OCI-LY1 (cell line): ENCODE measurements around the gene TRAPPC5.

Experiments
- H2AFZ ChIP-seq: fragments of 200-600 bp; sonication (generic), shearing (Covaris generic); 2 replicates; pipeline ENCODE4 v1.6.0; 2014; ENCODE audit warnings: antibody characterized with exemption, mild to moderate bottlenecking, low read length
- H3F3A ChIP-seq: fragments of 200-600 bp; sonication (generic), shearing (Covaris generic); 2 replicates; pipeline ENCODE4 v1.6.0; 2014; ENCODE audit warnings: mild to moderate bottlenecking, antibody characterized with exemption, low read length, moderate library complexity; ENCODE audit not compliant: insufficient read depth
- H3K27ac ChIP-seq: fragments of 200-600 bp; sonication (generic); 2 replicates; pipeline ENCODE4 v1.5.1; 2014; ENCODE audit warnings: low read length, mixed run types, mild to moderate bottlenecking, low read depth; ENCODE audit not compliant: poor library complexity, severe bottlenecking
- H3K27me3 ChIP-seq: fragments of 200-600 bp; sonication (generic); 2 replicates; pipeline ENCODE4 v1.6.0; 2014; ENCODE audit warnings: antibody characterized with exemption, mild to moderate bottlenecking, low read length, moderate library complexity; ENCODE audit not compliant: insufficient read depth
- H3K36me3 ChIP-seq: fragments of 200-600 bp; sonication (generic); 2 replicates; pipeline ENCODE4 v1.6.1; 2014; ENCODE audit warnings: mild to moderate bottlenecking, antibody characterized with exemption, low read length, moderate library complexity, mixed read lengths; ENCODE audit not compliant: insufficient read depth
- H3K4me1 ChIP-seq: fragments of 200-600 bp; sonication (generic); 2 replicates; pipeline ENCODE4 v1.5.1; 2014; ENCODE audit warnings: mild to moderate bottlenecking, low read length, moderate library complexity; ENCODE audit not compliant: insufficient read depth, severe bottlenecking
- H3K4me2 ChIP-seq: fragments of 200-600 bp; sonication (generic), shearing (Covaris generic); 2 replicates; pipeline ENCODE4 v1.6.1; 2014; ENCODE audit warnings: low read length
- H3K4me3 ChIP-seq: fragments of 200-600 bp; sonication (generic); 2 replicates; pipeline ENCODE4 v1.5.1; 2014; ENCODE audit warnings: low read length, low read depth, mild to moderate bottlenecking, mixed read lengths; ENCODE audit not compliant: poor library complexity, severe bottlenecking
- H3K79me2 ChIP-seq: fragments of 200-600 bp; shearing (Covaris generic); 2 replicates; pipeline ENCODE4 v1.6.1; 2016; ENCODE audit warnings: mixed run types, low read length, mixed read lengths; ENCODE audit not compliant: insufficient read depth
- H3K9ac ChIP-seq: fragments of 200-600 bp; sonication (generic), shearing (Covaris generic); 2 replicates; pipeline ENCODE4 v1.6.1; 2014; ENCODE audit warnings: mild to moderate bottlenecking, low read length, mixed read lengths
- H3K9me2 ChIP-seq: fragments of 200-600 bp; sonication (generic), shearing (Covaris generic); 2 replicates; pipeline ENCODE4 v1.6.1; 2014; ENCODE audit warnings: low read depth, mild to moderate bottlenecking, low read length, mixed read lengths
- H3K9me3 ChIP-seq: fragments of 200-600 bp; shearing (Covaris generic); 2 replicates; pipeline ENCODE4 v1.6.1; 2014; ENCODE audit warnings: low read length, mixed read lengths
- H4K20me1 ChIP-seq: fragments of 200-600 bp; sonication (generic), shearing (Covaris generic); 2 replicates; pipeline ENCODE4 v1.6.0; 2016; ENCODE audit warnings: mild to moderate bottlenecking, low read length; ENCODE audit not compliant: insufficient read depth
- EZH2 ChIP-seq: fragments of 200-600 bp; sonication (generic), shearing (Covaris generic); IDR thresholded peaks from 2 replicates; pipeline ENCODE4 v1.8.0; 2017; ENCODE audit warnings: borderline replicate concordance, mixed run types, mild to moderate bottlenecking, antibody characterized with exemption, low read length, moderate library complexity, mixed read lengths
- TF ChIP-seq, protein P1 (sequence below): fragments of 200-600 bp; sonication (generic), shearing (Covaris generic); IDR thresholded peaks from 2 replicates; pipeline ENCODE4 v1.5.1; 2017; ENCODE audit warnings: mild to moderate bottlenecking, antibody characterized with exemption, low read length, moderate library complexity, mixed read lengths

Gene TRAPPC5

DNA sequence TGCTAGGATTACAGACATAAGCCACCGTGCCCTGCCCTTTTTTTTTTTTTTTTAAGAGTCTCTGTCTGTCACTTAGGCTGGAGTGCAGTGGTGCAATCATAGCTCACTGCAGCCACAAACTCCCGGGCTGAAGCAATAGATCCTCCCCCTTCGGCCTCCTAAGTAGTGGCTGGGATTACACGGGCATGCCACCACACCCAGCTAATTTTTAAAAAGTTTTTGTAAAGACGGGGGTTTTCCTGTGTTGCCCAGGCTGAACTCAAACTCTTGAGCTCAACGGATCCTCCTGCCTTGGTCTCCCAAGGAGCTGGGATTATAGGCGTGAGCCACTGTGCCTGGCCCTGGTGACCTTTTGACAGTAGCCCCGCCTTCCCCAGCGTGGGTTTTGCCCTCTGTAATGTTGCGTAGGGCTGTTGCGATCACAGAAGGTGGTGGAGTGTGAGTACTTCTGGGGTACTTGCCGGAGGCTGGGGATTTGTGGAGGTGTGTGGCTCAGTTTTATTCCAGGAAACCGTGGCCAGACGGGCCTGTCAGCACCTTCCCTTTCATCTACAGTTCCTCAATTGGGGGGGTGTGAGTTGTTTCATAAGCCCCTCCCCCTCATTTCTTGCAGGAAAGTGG is 23.4 kb upstream of the TRAPPC5 start:
- H3K4me2 ChIP-seq: no peak overlapping the region
- TF ChIP-seq EZH2: no peak
- TF ChIP-seq, protein P1, sequence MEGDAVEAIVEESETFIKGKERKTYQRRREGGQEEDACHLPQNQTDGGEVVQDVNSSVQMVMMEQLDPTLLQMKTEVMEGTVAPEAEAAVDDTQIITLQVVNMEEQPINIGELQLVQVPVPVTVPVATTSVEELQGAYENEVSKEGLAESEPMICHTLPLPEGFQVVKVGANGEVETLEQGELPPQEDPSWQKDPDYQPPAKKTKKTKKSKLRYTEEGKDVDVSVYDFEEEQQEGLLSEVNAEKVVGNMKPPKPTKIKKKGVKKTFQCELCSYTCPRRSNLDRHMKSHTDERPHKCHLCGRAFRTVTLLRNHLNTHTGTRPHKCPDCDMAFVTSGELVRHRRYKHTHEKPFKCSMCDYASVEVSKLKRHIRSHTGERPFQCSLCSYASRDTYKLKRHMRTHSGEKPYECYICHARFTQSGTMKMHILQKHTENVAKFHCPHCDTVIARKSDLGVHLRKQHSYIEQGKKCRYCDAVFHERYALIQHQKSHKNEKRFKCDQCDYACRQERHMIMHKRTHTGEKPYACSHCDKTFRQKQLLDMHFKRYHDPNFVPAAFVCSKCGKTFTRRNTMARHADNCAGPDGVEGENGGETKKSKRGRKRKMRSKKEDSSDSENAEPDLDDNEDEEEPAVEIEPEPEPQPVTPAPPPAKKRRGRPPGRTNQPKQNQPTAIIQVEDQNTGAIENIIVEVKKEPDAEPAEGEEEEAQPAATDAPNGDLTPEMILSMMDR: no peak

DNA sequence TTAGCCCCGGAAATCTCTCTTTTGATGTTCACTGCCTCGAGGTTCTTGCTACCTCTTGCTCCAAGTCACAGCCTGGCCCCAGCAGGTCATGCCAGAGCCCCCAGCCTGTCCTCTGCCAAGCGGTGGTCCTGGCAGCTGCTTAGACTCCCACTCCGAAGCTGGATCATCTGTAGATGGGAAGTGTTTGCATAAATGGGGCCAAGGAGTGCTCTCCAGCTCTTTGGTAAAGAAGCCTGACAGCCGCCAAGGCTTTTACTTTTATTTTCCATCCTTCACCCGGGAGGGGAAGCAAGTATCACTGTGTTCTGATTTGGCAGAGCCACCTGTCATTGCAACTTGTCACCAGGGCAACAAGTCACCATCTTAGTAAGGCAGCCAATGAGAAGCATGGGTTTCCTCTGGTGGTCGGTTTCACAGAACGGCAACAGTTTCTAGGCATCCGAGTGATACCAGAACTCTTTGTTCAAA is 22.4 kb upstream of the TRAPPC5 start:
- no peaks in the 10 kb centered on the region for H3K9me3 ChIP-seq
- no peaks in the 10 kb centered on the region for H3K9me2 ChIP-seq
- no peaks in the 10 kb centered on the region for H3F3A ChIP-seq
- peak overlapping the region; percentile 33 for H3K4me3 ChIP-seq
- H3K4me2 ChIP-seq: peak overlapping the region; percentile 53
- H3K4me1 ChIP-seq: peaks cover 8% of the 10 kb centered on the region
- H2AFZ ChIP-seq: no peak overlapping the region
- no peak overlapping the region; the same call in 1 of the 2 replicates for H3K9ac ChIP-seq
- H3K79me2 ChIP-seq: no peaks in the 10 kb centered on the region
- no peaks in the 10 kb centered on the region for H3K36me3 ChIP-seq
- no peak overlapping the region for H3K27ac ChIP-seq
- TF ChIP-seq, protein P1: no peak
- TF ChIP-seq EZH2: no peak
- H4K20me1 ChIP-seq: no peaks in the 10 kb centered on the region
- H3K27me3 ChIP-seq: no peaks in the 10 kb centered on the region; the same call in 1 of the 2 replicates

More for the DNA sequence above, 23.4 kb upstream of the TRAPPC5 start:
- H3K79me2 ChIP-seq: no peaks in the 10 kb centered on the region
- H3K4me3 ChIP-seq: no peak overlapping the region
- H3F3A ChIP-seq: no peaks in the 10 kb centered on the region
- H3K9me2 ChIP-seq: no peaks in the 10 kb centered on the region
- H2AFZ ChIP-seq: no peak overlapping the region
- H3K36me3 ChIP-seq: no peaks in the 10 kb centered on the region
- no peaks in the 10 kb centered on the region for H4K20me1 ChIP-seq
- peaks cover 11% of the 10 kb centered on the region for H3K4me1 ChIP-seq
- no peaks in the 10 kb centered on the region for H3K9me3 ChIP-seq
- 0 out of 2 replicates have a peak, but pooled peaks cover 3% of the 10 kb centered on the region for H3K27me3 ChIP-seq
- no peak overlapping the region for H3K9ac ChIP-seq
- H3K27ac ChIP-seq: no peak overlapping the region

DNA sequence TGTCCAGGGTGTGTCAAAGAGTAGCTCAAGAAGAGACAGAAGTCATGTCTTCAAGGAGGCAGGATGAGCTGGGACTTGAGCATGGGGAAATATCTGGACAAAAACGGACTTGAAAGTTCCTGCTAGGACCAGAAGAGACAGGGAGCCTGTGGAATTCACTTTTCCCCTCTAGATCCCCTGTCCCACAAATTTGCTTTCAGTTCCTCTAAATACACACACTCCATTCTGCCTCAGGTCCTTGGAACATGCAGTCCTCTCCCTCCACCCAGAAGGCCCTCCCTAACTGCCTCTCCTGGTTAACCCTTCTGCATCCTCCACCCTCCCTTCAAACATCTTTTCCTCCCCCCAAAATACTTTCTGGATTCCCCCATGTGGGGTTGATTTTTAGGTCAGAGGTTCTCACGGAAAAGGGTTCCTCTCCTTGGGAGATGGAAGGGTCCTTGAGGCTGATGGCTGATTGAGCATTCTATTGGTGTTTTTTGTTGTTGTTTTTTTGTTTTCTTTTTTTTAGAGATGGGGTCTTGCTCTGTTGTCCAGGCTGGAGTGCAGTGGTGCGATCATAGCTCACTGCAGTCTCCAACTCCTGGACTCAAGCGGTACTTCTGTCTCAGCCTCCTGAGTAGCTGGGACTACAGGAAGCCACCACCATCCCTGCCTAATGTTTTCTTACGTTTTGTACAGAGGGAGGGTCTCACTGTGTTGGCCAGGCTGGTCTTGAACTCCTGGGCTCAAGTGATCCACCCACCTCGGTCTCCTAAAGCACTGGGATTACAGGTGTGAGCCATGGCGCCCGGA is 18.7 kb upstream of the TRAPPC5 start:
- no peaks in the 10 kb centered on the region for H3K9me3 ChIP-seq
- TF ChIP-seq EZH2: no peak
- TF ChIP-seq, protein P1: no peak
- peaks cover 8% of the 10 kb centered on the region for H3K4me1 ChIP-seq
- H3K27me3 ChIP-seq: no peaks in the 10 kb centered on the region; the same call in 1 of the 2 replicates
- H3K79me2 ChIP-seq: no peaks in the 10 kb centered on the region
- no peak overlapping the region for H3K4me3 ChIP-seq
- no peaks in the 10 kb centered on the region for H4K20me1 ChIP-seq
- H2AFZ ChIP-seq: no peak overlapping the region
- H3K36me3 ChIP-seq: no peaks in the 10 kb centered on the region
- no peak overlapping the region for H3K9ac ChIP-seq
- no peak overlapping the region for H3K27ac ChIP-seq
- H3K4me2 ChIP-seq: no peak overlapping the region
- no peaks in the 10 kb centered on the region for H3K9me2 ChIP-seq
- no peaks in the 10 kb centered on the region for H3F3A ChIP-seq
